Bronchial epithelial cell (primary cell): Measurements from ENCODE around the gene ENOX2. TPM values are rescaled to one million over a fixed set of nuclear protein-coding genes. Genes with fewer than 3 reads are reported as not detected.

Experiments
- total RNA-seq: library from RNA; depleted of rRNA; stranded (reverse); fragments of >200 nt; gene quantifications from 2 replicates; pipeline ENCODE4 v1.2.1, GENCODE V29; 2014

The ENOX2 gene
- total RNA-seq, 1 donor from 2014 or later: 13.2 TPM

Other genes with a start within 250 kb of the ENOX2 start
- not detected in 2 replicates for gene ARHGAP36, start 155.1 kb upstream of the ENOX2 start, total RNA-seq